CD4-positive, alpha-beta T cell treated with Interleukin-6 at 100 ng/mL for 8 hours (primary cell): ENCODE results near the gene TRIM40.
"Not testable (repeated sequence)": the region's sequence is repeated elsewhere in the genome, so short reads cannot be mapped to it uniquely, and the experiment has no call there.

Source experiments
- DNase-seq: peaks from one replicate; pipeline ENCODE4 v3.0.0-alpha.2; 2020; ENCODE audit warnings: mixed read lengths, low spot score

TRIM40 gene

GRCh38 chr6:30113841-30114240, 22.1 kb upstream of the TRIM40 start:
- no peak for DNase-seq

- no peak for DNase-seq
Observed at GRCh38 chr6:30116724-30117123, 19.2 kb upstream of the TRIM40 start.

GRCh38 chr6:30118691-30119090, 17.2 kb upstream of the TRIM40 start:
- DNase-seq: not testable (repeated sequence)

- no peak for DNase-seq
Observed at GRCh38 chr6:30121446-30122366, 14.2 kb upstream of the TRIM40 start.

GRCh38 chr6:30122515-30122914, 13.4 kb upstream of the TRIM40 start:
- DNase-seq: no peak

GRCh38 chr6:30127238-30128093, 8.5 kb upstream of the TRIM40 start:
- DNase-seq: no peak

GRCh38 chr6:30129265-30130178, 6.4 kb upstream of the TRIM40 start:
- no peak for DNase-seq

GRCh38 chr6:30130179-30130679, 5.7 kb upstream of the TRIM40 start:
- no peak for DNase-seq

- DNase-seq: peak; percentile 82
Observed at GRCh38 chr6:30130887-30131862, 4.8 kb upstream of the TRIM40 start.

- DNase-seq: no peak
Observed at GRCh38 chr6:30131947-30132497, 3.9 kb upstream of the TRIM40 start.

- no peak for DNase-seq
Observed at GRCh38 chr6:30135147-30135546, 793 bp upstream of the TRIM40 start.

- DNase-seq: no peak
Observed at GRCh38 chr6:30136570-30137286, 788 bp downstream of the TRIM40 start.

GRCh38 chr6:30140240-30140639, 4.3 kb downstream of the TRIM40 start:
- not testable (repeated sequence) for DNase-seq

- no peak for DNase-seq
Observed at GRCh38 chr6:30142665-30143064, 6.7 kb downstream of the TRIM40 start.

GRCh38 chr6:30143780-30144179, 7.8 kb downstream of the TRIM40 start:
- DNase-seq: no peak

GRCh38 chr6:30144811-30145210, 8.9 kb downstream of the TRIM40 start:
- DNase-seq: no peak

GRCh38 chr6:30145818-30146217, 9.9 kb downstream of the TRIM40 start:
- no peak for DNase-seq

- DNase-seq: no peak
Observed at GRCh38 chr6:30147096-30147495, 11.2 kb downstream of the TRIM40 start.

GRCh38 chr6:30149234-30149633, 13.3 kb downstream of the TRIM40 start:
- no peak for DNase-seq
